Kasumi-1 (cell line): ENCODE data around the gene OR1J2.
A peak's percentile ranks its signal among the peaks of the same experiment; 100 is the strongest.
"Not testable (repeated sequence)": the region's sequence is repeated elsewhere in the genome, so short reads cannot be mapped to it uniquely, and the experiment has no call there.

Experiments used
- DNase-seq, 2 experiments: peaks; one replicate each; lab custom pipeline; 2025; lab: John Stamatoyannopoulos, UW

OR1J2 gene, protein sequence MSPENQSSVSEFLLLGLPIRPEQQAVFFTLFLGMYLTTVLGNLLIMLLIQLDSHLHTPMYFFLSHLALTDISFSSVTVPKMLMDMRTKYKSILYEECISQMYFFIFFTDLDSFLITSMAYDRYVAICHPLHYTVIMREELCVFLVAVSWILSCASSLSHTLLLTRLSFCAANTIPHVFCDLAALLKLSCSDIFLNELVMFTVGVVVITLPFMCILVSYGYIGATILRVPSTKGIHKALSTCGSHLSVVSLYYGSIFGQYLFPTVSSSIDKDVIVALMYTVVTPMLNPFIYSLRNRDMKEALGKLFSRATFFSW

DNA sequence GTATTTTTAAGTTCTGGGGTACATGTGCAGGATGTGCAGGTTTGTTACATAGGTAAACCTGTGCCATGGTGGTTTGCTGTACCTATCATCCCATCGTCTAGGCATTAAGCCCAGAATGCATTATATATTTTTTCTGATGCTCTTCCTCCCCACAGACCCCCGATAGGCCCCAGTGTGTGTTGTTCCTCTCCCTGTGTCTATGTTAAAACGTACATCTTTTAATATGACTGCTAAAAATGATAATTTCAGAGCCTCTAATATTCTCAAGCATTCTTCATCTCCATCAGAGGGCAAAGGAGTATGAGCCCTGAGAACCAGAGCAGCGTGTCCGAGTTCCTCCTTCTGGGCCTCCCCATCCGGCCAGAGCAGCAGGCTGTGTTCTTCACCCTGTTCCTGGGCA, at the start of gene OR1J2:
Gene OR1J2 (plus strand): TSS at position 301 of the 400 bp plus-strand sequence. CDS start 0 bp downstream, at position 301.
- no peak for DNase-seq

DNA sequence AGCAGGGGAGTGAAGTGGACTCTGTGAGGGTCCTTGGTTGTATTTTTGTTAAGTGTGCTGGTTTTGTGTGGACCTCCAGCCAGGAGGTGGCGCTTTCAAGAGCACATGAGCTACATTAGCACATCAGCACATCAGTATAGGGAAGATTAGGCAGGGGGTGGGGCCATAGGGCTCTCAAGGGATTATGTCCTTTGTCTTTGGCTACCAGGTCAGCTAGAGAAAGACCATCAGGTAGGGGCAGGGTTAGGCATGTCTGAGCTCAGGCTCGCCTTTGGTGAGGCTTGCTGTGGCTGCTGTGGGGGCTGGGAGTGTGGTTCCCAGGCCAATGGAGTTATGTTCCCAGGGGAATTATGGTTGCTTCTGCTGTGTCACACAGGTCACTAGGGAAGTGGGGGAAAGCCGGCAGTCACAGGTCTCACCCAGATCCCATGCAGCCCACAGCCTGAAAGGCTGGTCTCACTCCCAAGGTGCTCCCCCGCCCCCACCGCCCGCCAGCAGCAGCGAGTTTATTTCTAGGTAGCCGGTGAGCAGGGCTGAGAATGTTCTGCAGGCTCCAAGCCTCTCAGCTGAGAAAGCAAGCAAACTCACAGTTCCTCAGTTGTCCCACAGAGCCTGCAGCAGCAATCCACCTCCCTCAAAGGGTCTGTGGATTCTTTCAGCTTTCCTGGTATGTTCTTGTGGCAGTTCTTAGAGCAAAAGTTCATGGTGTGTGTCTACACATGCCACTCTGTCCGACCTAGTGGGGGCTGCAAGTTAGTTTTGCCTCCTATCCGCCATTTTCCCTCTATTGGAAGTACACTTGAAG, 46.6 kb upstream of the OR1J2 start:
- peak; percentile 16 to 42 for DNase-seq

DNA sequence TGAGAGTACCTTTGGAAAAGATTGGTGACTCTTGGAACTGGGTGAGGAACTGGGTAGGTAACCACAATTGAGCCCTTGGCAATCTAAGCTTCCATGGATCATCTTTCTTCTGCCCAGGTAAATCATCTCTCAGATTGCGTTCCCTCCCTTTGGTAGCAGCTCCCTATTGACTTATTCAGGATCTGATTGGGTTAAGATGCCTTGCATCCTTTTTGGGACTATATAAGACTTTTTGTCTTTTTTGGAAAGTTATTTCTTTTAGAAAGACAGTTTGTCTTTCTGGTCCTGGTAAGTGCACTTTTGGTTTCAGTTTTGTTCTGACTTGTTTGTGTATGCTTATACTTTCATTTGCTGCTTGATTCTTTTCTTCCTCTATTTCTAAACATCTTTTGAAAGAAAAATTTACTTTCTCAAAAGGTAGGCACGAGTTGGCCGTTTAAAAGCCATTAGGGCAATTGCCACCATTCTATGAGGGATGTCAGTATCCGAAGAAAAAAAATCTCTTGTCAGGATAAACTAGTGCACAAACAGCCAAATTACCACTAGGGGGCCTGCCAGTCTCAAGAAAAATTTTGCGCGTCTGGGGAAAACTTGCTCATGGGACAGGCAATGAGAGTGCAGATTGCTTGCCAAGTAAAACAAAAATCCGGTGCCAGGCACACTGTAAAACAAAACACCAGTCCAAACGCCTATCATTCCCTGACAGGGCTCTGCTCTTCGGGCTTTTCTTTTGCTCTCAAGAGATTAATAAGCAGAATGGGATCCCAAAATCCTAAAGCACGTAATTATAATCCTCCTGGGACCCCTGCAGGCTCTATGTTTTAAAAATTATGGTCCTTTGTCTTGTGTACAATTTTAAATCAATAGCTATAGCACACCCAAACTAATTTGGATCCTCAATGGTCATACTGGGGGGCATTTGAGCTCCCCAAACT, 45.7 kb upstream of the OR1J2 start:
- DNase-seq: peak; percentile 88 to 90

DNA sequence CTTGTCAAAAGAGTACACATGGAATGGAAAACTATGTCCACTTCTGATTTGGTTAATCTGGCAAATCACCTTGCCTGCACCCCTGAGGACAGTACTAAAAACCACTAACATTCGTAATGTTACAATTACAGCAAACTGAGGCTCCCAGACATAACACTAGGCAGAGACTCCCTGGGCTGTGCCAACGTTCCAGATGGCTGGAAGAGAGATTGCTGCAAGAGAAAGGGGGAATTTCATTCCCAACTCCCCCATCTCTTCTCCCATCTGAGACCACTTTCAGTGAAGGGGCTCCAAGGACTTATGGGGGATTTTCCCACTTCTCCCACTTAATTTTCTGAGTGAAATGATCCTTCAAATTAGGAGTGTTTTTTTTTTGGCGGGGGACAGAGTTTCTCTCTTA, 44.1 kb upstream of the OR1J2 start:
- DNase-seq: no peak

DNA sequence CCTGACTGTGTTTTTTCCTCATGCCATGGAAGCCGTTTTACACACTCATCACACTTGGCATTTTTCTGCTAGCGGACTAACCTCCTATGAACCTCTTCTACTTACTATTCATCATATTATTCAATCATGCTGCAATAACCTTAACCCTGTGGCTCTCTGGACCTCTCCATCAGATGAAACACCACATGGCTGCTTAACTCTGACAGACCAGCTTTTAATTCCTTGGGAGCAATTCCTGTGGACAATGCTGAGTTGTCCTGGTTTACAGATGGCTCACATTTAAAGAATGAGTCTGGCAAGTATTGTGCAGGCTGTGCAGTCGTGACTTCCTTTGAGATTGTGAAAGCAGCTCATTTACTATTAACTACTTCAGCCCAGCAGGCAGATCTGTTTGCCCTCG, 41.9 kb upstream of the OR1J2 start:
- no peak for DNase-seq

DNA sequence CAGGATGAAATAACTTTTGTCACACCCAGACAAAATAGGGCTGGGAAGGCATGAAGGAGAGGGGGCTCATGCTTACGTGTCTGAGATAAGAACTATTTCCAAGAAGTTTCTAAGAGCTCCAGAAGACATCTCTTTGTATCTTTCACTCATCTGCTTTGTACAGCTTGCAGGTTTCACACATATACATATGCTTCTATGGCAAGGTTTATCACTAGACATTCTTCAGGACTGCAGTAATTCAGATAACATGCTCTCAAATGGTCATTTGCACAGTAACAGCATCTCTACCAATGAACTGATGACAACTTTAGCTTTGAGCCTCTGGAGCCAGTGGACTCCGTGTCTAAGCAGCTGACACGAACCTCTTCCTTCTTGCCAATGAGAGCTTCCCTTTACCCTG, 36.0 kb upstream of the OR1J2 start:
- DNase-seq: no peak

DNA sequence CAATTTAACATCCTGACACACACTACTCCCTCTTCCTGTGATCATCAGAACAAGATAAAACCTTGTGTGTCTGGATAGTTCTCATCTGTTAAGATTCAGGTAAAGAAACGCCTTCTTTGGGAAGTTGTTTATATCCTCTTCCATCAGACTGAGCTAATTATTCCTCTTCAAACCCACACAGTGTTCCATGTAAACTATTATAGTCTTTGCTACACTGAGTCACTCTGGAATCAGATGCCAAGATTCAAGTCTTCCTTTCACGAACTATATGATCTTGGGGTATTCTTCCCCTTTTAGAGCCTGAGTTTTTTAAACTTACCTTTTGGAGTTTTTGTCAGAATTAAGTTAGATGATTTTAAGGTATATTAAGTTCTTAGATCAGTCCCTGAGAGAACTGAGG, 34.9 kb upstream of the OR1J2 start:
- DNase-seq: no peak

DNA sequence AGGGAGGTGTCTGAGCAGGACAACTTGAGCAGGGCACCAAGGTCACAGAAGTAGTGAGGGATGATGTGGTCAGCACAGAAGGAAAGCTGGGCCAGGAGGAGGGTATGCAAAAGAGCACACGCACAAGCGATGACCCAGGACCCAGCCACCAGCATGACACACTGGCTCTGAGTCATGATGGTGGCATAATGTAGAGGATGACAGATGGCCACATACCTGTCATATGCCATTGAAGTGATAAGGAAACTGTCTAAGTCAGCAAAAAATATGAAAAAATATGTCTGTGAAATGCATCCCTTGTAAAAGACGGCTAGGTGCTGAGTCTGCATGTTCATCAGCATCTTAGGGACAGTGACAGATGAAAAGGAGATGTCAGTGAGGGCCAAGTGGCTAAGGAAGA, 33.3 kb upstream of the OR1J2 start:
- DNase-seq: no peak

DNA sequence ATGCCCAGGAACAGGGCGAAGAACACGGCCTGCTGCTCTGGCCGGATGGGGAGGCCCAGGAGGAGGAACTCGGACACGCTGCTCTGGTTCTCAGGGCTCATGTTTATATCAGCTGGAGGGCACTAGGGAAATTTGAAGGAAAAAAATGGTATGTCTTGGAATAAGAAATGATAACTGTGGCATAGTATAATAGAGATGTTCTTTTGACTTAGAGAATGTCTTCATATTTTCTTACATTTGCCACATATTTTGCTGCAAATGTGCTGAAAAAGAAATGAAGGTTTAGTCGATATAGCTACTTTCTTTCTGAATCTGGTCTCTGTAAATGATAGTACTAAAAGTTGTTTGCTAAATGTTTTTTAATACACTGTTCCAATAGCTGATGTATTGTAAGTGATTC, 32.8 kb upstream of the OR1J2 start, which contains the start of gene OR1J1:
Gene OR1J1 (minus strand): TSS at position 101 of the 400 bp plus-strand sequence. CDS start 0 bp downstream, at position 101.
- DNase-seq: no peak

DNA sequence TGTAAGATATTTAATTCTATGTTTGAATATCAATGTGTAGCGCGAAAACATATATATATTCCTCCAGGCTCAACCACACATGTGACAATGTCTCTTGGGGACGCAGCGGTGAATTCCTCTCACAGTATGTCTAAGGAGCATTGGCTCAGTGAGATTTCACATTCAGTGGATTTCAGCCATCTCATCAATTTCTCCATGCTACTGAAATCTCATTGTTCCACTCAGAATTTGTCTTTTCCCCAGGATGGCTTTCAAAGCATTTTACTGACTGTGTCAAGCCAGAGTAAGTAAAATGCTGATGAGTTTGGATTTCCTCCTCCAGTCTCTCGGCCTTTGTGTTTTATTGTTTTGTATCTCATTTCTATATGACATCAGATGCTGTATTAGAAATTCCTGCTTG, 31.5 kb upstream of the OR1J2 start:
- no peak for DNase-seq

DNA sequence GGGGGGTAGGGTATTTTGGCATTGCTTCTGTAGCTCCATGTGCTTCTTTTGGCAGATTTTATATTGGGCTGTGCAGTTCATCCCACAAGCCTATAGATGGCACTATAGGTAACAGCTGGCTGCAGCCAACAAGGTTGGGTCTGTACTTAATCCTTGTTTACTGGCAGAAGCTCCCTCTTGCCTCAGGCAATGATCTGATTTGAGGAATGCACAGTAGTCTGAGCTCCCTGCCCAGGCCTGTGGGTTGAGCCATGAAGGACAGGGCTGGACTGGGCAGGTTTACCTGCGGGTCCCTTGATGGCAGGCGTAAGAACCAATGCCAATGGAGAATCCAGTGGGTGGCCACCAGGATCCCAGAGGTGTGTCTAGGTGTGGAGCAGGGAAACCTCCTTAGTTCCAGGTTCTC, 11.7 kb upstream of the OR1J2 start:
- DNase-seq: peak; percentile 39 to 41

DNA sequence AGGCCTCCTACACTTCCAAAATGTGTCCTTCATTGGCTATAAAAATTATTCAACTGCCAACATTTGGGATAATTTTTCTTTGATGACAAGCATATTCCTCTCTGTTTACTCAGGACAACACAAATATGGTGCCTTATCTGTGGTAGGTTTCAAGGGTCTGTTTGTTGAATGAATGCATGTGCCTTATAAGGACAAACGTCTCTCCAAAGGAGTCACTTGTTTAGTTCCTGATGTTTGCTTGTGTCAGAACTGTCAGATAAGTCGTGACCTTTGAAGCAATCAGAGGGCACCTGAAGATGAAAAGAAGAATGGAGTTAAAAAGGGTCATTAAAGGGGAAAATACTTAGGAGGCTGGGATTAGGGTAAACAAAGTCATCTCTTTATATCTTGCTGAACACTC, 3.6 kb upstream of the OR1J2 start:
- no peak for DNase-seq

DNA sequence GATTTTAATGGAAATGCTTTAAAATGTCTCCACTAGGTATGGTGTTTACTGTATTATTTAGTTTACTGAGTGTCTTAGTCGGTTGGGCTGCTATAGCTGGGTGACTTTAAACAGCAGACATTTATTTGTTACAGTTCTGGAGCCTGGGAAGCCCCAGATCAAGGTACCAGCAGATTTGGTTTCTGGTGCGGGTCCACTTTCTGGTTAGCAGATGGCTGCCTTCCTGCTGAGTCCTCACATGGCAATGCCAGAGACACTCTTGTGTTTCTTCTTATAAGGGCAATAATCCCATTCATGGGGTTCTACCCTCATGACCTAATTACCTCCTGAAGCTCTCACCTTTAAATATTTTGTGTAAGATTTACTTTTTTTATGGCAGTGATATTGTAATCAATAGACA, 7.6 kb downstream of the OR1J2 start:
- DNase-seq: no peak

DNA sequence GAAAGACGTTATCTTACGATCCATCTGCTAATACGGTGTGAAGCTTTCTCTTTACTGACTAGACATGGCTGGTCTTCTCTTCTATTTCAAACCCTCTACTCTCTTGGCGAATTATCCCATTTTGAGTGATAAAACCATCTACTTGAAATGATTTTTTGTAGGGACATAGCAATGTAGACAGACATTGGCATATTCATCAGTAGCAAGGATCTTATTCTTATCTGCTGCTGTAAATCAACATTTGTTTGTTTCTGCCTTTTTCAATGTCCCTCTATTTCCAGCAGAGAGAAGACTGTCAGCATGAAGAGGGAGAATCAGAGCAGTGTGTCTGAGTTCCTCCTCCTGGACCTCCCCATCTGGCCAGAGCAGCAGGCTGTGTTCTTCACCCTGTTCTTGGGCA, 8.2 kb downstream of the OR1J2 start, which contains the start of gene OR1J4:
Gene OR1J4 (plus strand): TSS at position 301 of the 400 bp plus-strand sequence. CDS start 0 bp downstream, at position 301.
- DNase-seq: no peak

DNA sequence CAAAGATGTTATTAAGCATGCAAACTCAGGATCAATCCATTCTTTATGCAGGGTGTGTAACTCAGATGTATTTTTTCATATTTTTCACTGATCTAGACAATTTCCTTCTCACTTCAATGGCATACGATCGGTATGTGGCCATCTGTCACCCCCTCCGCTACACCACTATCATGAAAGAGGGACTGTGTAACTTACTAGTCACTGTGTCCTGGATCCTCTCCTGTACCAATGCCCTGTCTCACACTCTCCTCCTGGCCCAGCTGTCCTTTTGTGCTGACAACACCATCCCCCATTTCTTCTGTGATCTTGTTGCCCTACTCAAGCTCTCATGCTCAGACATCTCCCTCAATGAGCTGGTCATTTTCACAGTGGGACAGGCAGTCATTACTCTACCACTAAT, 8.8 kb downstream of the OR1J2 start:
- no peak for DNase-seq

DNA sequence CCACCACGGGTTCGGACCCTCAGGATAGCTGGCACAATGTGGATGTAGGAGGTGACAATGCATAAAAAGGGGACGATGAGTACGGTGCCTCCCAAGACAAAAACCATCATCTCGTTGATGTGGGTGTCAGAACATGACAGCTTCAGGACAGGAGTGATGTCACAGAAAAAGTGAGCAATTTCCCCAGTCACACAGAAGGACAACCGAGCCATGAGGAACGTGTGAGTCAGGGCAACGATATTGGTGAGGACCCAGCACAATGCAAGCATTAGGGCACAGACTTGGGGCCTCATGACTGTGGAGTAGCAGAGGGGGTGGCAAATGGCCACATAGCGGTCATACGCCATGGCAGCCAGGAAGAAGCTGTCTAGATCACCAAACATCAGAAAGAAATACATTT, 16.0 kb downstream of the OR1J2 start:
- no peak for DNase-seq

DNA sequence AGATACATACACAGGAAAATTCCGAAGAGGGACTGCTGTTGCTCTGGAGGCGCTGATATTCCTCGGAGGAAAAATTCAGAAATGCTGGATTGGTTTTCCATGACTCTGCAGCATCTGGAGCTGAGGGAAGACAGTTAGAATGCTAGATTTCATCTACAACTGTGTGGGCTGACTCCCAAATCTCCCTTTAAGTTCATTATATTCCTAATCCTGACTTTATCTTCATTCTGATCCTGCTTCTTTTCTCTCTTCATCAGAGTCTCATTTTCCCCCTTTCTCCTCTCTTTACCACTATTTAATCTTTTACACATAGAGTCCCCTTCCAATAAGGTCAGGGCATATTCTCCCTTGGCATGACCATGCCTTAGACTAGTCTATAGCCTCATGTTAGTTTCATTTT, 16.6 kb downstream of the OR1J2 start, which contains the start of gene OR1N1:
Gene OR1N1 (minus strand): TSS at position 101 of the 400 bp plus-strand sequence. CDS start 0 bp downstream, at position 101.
- no peak for DNase-seq

DNA sequence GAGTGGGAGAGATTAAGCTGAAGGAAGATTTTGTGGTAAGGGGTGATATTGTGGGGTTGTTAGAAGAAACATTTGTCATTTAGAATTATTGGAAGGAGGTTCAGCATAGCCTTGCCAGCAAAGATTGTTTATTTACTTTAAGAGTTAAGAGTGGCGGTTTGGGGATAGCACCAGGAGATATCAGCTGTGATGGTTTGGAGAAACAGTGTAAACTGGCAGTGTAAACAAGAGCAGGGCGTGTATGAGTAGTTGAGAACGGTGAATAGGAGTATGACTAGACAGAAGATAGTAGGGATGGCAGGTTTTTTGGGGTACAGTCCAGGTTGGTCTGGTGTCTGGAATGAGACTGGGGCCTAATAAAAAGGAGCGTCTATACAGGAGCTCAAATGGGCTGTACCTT, 20.6 kb downstream of the OR1J2 start:
- not testable (repeated sequence) for DNase-seq

DNA sequence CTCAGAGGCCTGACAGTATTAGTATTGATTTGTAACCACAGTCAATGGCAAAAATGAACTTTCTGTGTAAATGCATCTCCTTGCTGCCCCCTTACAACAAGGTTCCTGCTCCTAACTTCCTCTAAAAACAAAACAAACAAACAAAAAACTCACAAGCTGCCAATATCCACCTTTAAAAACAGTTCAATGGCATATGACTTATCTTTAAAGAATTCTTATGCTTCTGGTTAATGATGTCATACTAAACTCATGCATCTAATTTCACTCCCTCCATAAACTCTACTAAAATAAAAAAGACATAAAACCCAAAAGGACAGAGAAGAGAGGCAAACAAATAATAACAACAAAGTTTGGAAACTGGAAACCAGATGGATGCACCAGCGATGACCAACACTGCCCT, 25.5 kb downstream of the OR1J2 start:
- no peak for DNase-seq

DNA sequence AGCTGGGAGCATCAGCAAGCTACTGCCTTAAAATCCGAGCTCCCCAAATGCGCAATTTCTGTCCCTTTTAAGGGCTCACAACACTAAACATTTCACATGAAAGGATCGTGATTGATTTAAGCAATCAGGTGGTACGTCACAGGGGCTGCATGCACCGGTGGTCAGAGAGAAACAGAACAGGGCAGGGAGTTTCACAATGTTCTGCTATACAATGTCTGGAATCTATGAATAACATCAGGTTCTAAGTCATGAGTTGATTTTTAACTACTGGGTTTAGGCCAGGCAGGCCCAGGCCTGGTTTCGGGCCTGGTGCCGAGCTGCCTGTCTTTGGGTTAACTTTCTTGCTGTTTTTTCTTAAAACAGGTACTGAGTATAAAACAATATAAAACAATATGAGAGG, 26.5 kb downstream of the OR1J2 start:
- not testable (repeated sequence) for DNase-seq

DNA sequence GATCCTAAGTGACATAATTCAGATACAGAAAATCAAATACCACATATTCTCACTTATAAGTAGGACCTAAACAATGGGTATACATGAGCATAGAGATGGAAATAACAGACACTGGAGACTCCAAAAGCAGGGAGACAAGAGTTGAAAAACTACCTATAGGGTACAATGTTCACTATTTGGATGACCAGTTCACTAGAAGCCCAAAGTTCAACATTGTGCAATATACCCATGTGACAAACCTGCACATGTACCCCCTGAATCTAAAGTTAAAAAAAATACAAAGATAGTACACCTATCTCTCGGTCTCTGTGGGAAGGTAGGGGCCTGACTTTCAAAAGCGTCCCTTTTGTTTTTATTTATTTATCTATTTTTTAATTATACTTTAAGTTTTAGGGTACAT, 28.2 kb downstream of the OR1J2 start:
- no peak for DNase-seq

DNA sequence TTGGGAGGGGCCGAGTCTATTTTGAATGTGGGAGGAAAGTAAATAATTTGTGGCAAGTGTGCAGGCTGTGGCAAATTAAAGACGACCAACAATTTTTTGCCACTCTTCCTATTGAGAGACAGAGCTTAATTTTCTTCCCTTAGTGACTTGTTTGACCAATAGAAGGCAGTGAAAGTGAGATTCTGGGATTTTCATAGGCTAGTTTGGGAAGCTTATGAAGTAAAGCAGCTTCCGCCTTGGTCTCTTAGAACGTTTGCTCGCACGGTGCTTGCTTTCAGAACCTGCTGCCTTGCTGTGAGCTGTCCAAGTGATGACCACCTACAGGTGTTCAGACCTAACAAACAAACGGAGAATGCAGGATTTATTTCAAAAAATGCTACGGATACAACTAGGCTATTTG, 35.6 kb downstream of the OR1J2 start:
- DNase-seq: no peak
